LNCAP (cell line): Measurements from ENCODE around the gene NEK8.

ENCODE experiments used
- TF ChIP-seq, protein P1 (sequence below): fragments of 450-650 bp; IDR thresholded peaks from 2 replicates; pipeline ENCODE4 v1.5.1; 2017; ENCODE audit warnings: mild to moderate bottlenecking

NEK8 gene

DNA sequence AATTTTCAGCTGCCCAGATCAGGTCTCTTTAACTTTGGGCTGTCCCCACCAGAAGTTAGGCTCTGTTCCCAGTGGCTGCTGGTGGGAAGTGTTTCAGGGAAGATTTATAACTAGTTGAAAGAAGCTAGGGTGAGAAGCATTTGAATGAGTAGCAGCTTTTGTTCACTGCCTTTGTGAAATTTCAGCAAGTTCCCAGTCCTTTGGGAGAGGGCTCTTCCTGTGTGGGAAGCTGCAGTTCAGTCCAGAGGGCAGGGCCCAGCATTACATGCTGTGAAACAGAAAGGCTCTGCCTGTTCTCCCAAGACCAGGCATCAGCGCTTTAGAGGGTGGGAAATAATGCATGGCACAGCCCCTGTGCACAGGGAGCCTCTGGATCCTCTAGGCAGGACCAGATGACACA lies 34.7 kb upstream of the NEK8 start:
- TF ChIP-seq, protein P1, sequence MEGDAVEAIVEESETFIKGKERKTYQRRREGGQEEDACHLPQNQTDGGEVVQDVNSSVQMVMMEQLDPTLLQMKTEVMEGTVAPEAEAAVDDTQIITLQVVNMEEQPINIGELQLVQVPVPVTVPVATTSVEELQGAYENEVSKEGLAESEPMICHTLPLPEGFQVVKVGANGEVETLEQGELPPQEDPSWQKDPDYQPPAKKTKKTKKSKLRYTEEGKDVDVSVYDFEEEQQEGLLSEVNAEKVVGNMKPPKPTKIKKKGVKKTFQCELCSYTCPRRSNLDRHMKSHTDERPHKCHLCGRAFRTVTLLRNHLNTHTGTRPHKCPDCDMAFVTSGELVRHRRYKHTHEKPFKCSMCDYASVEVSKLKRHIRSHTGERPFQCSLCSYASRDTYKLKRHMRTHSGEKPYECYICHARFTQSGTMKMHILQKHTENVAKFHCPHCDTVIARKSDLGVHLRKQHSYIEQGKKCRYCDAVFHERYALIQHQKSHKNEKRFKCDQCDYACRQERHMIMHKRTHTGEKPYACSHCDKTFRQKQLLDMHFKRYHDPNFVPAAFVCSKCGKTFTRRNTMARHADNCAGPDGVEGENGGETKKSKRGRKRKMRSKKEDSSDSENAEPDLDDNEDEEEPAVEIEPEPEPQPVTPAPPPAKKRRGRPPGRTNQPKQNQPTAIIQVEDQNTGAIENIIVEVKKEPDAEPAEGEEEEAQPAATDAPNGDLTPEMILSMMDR = no peak

DNA sequence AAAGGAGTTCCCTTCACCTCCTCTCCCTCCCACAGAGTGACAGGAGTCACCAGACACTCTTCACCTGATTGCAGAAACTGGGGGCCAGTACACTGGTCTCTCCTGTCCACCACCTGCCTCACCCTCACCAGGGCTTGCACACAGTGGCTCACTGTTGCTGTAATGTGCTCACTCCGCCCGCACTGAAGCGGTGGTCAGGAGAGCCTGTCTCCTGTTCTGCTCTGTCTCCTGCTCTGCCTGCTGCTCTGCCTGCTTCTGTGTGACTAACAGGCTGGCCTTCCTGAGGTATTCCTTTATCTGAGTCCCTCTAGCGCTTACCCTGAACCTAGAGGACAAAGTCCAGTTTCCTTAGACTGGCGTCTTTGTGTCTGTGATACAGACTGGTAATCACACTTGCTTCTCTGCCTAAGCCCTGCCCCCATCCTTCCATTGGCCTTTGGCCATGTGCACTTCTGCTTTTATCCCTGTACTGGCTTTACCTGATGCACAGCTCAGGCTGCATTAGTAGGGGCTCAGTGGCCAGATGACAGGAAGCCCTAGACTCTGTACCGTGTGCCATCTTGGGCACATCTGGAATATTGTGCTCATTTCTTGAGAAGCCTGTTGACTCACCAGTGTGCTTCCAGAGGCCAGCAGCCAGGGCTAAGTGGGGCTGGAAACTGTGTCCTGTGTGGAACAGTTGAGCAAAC lies 30.2 kb upstream of the NEK8 start:
- TF ChIP-seq, protein P1 = no peak

DNA sequence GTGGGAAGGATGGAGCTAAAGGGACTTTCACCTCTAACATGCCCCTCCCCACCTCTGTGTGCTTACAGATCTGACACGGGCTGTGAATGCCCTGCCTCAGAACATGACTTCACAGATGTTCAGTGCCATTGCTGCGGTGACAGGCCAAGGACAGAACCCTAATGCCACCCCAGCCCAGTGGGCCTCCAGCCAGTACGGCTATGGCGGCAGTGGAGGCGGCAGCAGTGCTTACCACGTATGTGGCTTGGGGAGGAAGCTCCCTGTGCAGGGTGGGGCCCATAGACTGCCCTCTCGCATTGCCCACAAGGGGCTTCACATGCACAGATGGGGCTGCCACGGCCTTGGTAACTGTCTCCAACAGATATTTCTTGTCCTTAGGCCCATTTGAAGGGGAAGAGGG lies 28.3 kb upstream of the NEK8 start:
- TF ChIP-seq, protein P1 = no peak

DNA sequence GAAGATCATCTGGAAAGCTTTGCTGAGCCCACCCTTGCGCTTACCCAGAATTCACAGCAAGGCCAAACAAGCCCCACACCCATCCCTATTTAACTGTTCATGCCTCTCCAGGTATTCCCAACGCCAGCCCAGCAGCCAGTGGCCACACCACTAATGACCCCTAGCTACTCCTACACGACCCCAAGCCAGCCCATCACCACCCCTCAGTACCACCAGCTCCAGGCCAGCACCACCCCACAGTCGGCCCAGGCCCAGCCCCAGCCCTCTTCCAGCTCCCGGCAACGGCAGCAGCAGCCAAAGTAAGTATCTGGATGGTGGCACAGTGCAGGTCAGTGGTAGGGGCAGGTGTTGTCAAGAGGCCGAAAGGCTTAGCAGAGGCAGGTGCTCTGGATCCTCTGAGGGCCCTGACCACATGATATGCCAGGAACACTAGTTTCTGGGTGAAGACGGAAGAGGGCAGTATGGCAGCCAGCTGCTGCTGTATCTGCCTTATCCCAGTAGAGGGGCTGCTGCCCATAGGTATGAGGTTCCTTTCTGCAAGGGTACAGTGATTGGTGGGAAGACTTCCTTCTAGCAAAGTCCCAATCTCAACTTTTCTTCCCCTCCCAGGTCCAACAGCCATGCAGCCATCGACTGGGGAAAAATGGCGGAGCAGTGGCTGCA lies 27.6 kb upstream of the NEK8 start:
- TF ChIP-seq, protein P1 = no peak

DNA sequence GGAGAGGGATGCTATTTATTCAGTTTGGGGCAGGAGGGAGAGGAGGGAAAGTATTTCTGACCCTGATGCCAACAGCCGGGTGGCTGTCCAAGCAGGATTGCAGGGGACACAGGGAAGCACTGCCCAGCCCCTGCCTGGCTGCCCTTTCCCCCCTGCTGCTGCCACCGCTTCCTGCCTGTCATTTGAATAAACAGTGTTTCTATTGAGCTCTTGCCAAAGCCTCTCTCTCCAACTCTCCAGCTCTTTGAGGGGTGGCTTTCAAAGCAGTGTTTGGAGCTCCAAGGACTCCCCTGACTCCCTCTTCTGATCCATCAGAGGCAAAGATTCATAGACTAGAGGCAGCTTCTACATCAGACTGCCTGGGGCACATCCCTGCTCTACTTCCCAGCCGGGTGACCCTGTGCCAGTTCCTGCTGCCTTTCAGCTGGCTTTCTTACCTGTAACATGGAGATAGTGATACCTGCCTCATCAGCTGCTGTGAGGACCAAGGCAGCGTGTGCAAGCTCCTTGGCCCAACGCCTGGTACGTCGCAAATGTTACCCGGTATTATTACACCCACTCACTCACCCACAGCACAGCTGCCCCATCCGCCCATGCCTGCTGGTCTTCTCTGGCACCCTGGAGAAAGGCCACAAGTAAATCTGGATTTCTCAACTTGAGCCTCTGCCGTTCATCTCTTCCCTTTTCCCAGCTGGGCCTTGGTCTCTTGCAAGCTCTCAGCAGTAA lies 26.4 kb upstream of the NEK8 start:
- TF ChIP-seq, protein P1 = no peak

DNA sequence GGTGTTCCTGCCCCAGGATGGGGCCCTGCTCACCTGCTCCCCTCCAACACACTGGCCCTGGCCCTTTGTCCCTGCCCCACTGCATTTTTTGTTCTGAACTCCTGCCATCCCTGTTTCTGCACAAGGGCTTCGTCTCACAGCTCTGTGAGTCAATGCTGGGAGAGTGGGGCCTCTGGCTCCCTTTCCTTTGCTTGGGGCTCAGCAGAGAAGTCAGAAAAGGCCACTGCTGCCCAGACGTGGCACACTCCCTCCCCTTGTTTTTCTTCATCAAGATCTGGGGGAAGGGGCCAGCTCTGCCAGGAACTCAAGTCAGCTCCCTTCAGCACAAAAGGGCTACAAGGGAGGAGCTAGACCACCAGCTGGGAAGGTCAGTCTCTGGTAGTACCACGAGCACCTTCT lies 25.8 kb upstream of the NEK8 start:
- TF ChIP-seq, protein P1 = no peak

DNA sequence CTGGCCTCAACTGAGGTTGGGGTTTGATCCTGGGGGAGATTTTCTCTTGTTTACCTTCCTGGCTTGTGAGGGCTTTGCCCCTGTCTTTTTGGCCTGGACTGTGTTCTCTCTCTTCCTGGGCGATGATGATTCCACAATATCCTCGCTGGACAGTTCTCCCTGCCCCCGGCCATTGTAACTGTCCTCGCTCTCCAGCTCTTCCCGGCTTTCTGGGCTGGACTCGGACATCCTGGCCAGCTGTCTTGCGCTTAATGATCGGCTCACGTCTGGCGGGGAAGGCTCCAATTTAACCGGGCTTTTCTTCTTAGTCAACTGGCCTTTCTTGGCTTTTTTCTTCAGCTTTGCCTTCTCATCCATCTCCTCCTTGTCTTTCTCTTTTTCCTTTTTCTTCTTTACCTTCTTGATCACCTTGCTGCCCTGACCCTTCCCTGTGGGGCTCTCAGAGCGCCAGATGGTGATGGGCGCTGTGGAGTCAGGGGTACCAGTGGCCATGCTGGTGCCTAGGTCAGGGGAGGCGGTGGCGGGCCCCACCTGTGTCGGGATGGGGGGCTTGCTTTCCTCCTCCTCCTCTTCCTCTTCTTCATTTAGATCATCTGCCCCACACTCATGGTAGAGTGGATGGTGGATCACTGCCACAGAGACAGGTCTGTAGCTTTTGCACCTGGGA lies 24.9 kb upstream of the NEK8 start:
- TF ChIP-seq, protein P1 = no peak
